ENCODE results near the gene GIMAP6.
A peak's percentile ranks its signal among the peaks of the same experiment; 100 is the strongest.
"Not testable (repeated sequence)": the region's sequence is repeated elsewhere in the genome, so short reads cannot be mapped to it uniquely, and the experiment has no call there.

GIMAP6 gene

GRCh38 chr7:150645259-150646020 lies 13.3 kb upstream of the GIMAP6 start:
- no peak for DNase-seq

GRCh38 chr7:150642926-150643325 lies 10.7 kb upstream of the GIMAP6 start:
- DNase-seq = no peak

GRCh38 chr7:150641854-150642253 lies 9.7 kb upstream of the GIMAP6 start:
- no peak for DNase-seq

GRCh38 chr7:150633926-150634325 lies 1.7 kb upstream of the GIMAP6 start:
- DNase-seq = no peak

GRCh38 chr7:150631084-150631826 lies 930 bp downstream of the GIMAP6 start:
- DNase-seq = peak; percentile 38

- DNase-seq = no peak
These were observed 2.8 kb downstream of the GIMAP6 start for GRCh38 chr7:150629347-150629746.

GRCh38 chr7:150627959-150628358 lies 4.2 kb downstream of the GIMAP6 start:
- DNase-seq = no peak

- no peak for DNase-seq
These were observed 5.5 kb downstream of the GIMAP6 start for GRCh38 chr7:150626696-150627095.

- no peak for DNase-seq
These were observed 10.8 kb downstream of the GIMAP6 start for GRCh38 chr7:150621376-150621775.

- DNase-seq = no peak
These were observed 11.4 kb downstream of the GIMAP6 start for GRCh38 chr7:150620617-150621371.

GRCh38 chr7:150620061-150620460 lies 12.1 kb downstream of the GIMAP6 start:
- no peak for DNase-seq

- not testable (repeated sequence) for DNase-seq
These were observed 16.9 kb downstream of the GIMAP6 start for GRCh38 chr7:150615221-150615755.

- DNase-seq = not testable (repeated sequence)
These were observed 17.8 kb downstream of the GIMAP6 start for GRCh38 chr7:150614426-150614825.

GRCh38 chr7:150613880-150614279 lies 18.3 kb downstream of the GIMAP6 start:
- DNase-seq = no peak

- no peak for DNase-seq
These were observed 19.3 kb downstream of the GIMAP6 start for GRCh38 chr7:150612925-150613324.

GRCh38 chr7:150610233-150610632 lies 22.0 kb downstream of the GIMAP6 start:
- DNase-seq = no peak

GRCh38 chr7:150603600-150603999 lies 28.6 kb downstream of the GIMAP6 start:
- DNase-seq = not testable (repeated sequence)

- no peak for DNase-seq
These were observed 36.8 kb downstream of the GIMAP6 start for GRCh38 chr7:150595361-150595760.

GRCh38 chr7:150594805-150595204 lies 37.4 kb downstream of the GIMAP6 start:
- DNase-seq = no peak

- no peak for DNase-seq
These were observed 44.6 kb downstream of the GIMAP6 start for GRCh38 chr7:150587551-150587950.

- DNase-seq = no peak
These were observed 45.4 kb downstream of the GIMAP6 start for GRCh38 chr7:150586785-150587152.

- DNase-seq = no peak
These were observed 46.0 kb downstream of the GIMAP6 start for GRCh38 chr7:150586068-150586784.

- DNase-seq = no peak
These were observed 47.0 kb downstream of the GIMAP6 start for GRCh38 chr7:150585199-150585598.

All from stimulated activated naive CD4-positive, alpha-beta T cell treated with Interleukin-2 at 50 U/mL for 16 hours (primary cell).